Measurements from ENCODE around the gene CHTF18. TPM values are rescaled to one million over a fixed set of nuclear protein-coding genes. Genes with fewer than 3 reads are reported as not detected.

Gene CHTF18
- polyA plus RNA-seq, 3 donors: 0.57 to 13.8 (median 2.2) TPM

GRCh38 chr16:793414-793813 lies 5.0 kb downstream of the CHTF18 start:
- H3K9me3 Mint-ChIP-seq: peaks cover 0 to 4% (median 0%) of the 10 kb centered on the region in 7 donors
- Histone ChIP-seq H3K27ac (ENCODE audit: low read depth in 1 of 2, low read length in 2 of 2) (no peak overlapping the region), H3K4me1 (ENCODE audit: control insufficient read depth in 1 of 2, insufficient read depth in 2 of 2, low read length in 2 of 2) (peaks cover 7 to 13% of the 10 kb centered on the region in 2 donors), H3K27me3 (ENCODE audit: control insufficient read depth in 2 of 2, insufficient read depth in 2 of 2, low read length in 2 of 2) (no peaks in the 10 kb centered on the region), H3K4me2 (replicated peaks; ENCODE audit: extremely low read depth, low read length, poor library complexity, severe bottlenecking) (no peak overlapping the region), H3K79me2 (ENCODE audit: insufficient read depth, low read length) (peaks cover 10% of the 10 kb centered on the region), H2AFZ (ENCODE audit: insufficient read depth, low read depth, low read length, poor library complexity, severe bottlenecking) (no peak overlapping the region), H3K9me3 (replicated peaks in 1 of 2; ENCODE audit: control insufficient read depth in 1 of 2, insufficient read depth in 1 of 2, low read length in 2 of 2) (no peaks in the 10 kb centered on the region), H3K4me3 (replicated peaks in 1 of 3; ENCODE audit: low read depth in 2 of 3, low read length in 3 of 3) (no peak overlapping the region), H4K20me1 (ENCODE audit: insufficient read depth, low read length) (no peaks in the 10 kb centered on the region), H3K36me3 (replicated peaks in 1 of 2; ENCODE audit: control insufficient read depth in 1 of 2, insufficient read depth in 2 of 2, low read length in 2 of 2) (peaks cover 0 to 4% of the 10 kb centered on the region in 2 donors), H3K9ac (ENCODE audit: insufficient read depth, low read length, poor library complexity, severe bottlenecking) (no peak overlapping the region)
- intact Hi-C loops (cut with micrococcal nuclease): no loop called here
- DNase-seq: no peak
- H3K36me3 Mint-ChIP-seq: peaks cover 13 to 34% of the 10 kb centered on the region in 2 donors
- TF ChIP-seq, protein P1, sequence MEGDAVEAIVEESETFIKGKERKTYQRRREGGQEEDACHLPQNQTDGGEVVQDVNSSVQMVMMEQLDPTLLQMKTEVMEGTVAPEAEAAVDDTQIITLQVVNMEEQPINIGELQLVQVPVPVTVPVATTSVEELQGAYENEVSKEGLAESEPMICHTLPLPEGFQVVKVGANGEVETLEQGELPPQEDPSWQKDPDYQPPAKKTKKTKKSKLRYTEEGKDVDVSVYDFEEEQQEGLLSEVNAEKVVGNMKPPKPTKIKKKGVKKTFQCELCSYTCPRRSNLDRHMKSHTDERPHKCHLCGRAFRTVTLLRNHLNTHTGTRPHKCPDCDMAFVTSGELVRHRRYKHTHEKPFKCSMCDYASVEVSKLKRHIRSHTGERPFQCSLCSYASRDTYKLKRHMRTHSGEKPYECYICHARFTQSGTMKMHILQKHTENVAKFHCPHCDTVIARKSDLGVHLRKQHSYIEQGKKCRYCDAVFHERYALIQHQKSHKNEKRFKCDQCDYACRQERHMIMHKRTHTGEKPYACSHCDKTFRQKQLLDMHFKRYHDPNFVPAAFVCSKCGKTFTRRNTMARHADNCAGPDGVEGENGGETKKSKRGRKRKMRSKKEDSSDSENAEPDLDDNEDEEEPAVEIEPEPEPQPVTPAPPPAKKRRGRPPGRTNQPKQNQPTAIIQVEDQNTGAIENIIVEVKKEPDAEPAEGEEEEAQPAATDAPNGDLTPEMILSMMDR (IDR thresholded peaks at IDR 0.05): no peak
- WGBS (ENCODE audit: insufficient coverage): 96% methylated on average over 8 of the region's 8 CpGs
- no peak overlapping the region for H3K27ac Mint-ChIP-seq
- H3K4me1 Mint-ChIP-seq: peaks cover 2% of the 10 kb centered on the region
- no peak overlapping the region for H3K4me3 Mint-ChIP-seq
- H3K27me3 Mint-ChIP-seq (ENCODE audit: low read depth in 3 of 3): peaks cover 0 to 3% (median 3%) of the 10 kb centered on the region in 3 donors

DNA sequence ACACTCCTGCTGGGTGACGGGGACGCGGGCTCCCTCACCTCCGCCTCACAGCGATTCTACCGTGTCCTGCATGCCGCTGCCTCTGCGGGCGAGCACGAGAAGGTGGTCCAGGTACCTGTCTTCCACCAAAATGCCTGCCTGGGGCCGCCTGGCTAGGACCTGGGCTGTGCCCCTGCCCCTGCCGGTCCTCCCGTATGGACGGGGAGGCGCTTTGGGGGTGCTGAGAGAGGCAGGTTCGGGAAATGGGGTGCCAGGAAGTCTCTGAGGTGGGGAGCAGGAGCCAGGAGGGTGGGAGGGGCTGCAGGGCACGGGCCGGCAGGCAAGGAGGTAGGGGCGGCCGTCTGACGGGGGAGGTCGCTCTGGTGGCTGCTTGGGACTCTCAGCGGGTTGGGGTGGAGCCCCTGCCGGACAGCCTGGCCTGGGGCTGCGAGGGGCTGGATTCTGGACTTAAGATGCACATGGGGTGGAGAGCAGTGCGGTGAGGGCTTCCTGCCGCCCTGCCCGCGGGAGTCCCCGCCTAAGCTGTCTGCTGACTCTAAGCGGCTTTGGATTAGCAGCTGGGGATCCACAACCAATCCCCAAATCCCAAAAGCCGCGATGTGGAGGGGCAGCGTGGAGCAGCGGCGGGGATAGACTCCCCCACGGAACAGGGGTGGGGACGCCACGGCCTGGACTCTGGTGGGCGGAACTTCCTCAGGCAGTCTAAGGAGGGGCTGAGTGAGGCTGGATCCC lies 5.8 kb downstream of the CHTF18 start:
- H3K36me3 ChIP-seq (replicated peaks in 1 of 2; ENCODE audit: control insufficient read depth in 1 of 2, insufficient read depth in 2 of 2, low read length in 2 of 2): peaks cover 0 to 4% of the 10 kb centered on the region in 2 donors
- TF ChIP-seq, protein P1 (IDR thresholded peaks at IDR 0.05): no peak

More for the DNA sequence above, 5.8 kb downstream of the CHTF18 start:
- DNase-seq: no peak
- no peak overlapping the region for H3K4me2 ChIP-seq (replicated peaks; ENCODE audit: extremely low read depth, low read length, poor library complexity, severe bottlenecking)
- H3K4me3 ChIP-seq (replicated peaks in 1 of 3; ENCODE audit: low read depth in 2 of 3, low read length in 3 of 3): no peak overlapping the region
- H3K4me1 ChIP-seq (ENCODE audit: control insufficient read depth in 1 of 2, insufficient read depth in 2 of 2, low read length in 2 of 2): peaks cover 1 to 5% of the 10 kb centered on the region in 2 donors
- H3K27ac ChIP-seq (ENCODE audit: low read depth in 1 of 2, low read length in 2 of 2): no peak overlapping the region
- Mint-ChIP-seq H3K4me3 (no peak overlapping the region), H3K27me3 (ENCODE audit: low read depth in 3 of 3) (peaks cover 0 to 10% (median 7%) of the 10 kb centered on the region in 3 donors), H3K9me3 (peaks cover 0 to 5% (median 0%) of the 10 kb centered on the region in 7 donors), H3K36me3 (peaks cover 13 to 36% of the 10 kb centered on the region in 2 donors), H3K4me1 (peaks cover 2% of the 10 kb centered on the region), H3K27ac (no peak overlapping the region)
- no peaks in the 10 kb centered on the region for H3K9me3 ChIP-seq (replicated peaks in 1 of 2; ENCODE audit: control insufficient read depth in 1 of 2, insufficient read depth in 1 of 2, low read length in 2 of 2)
- H3K9ac ChIP-seq (ENCODE audit: insufficient read depth, low read length, poor library complexity, severe bottlenecking): no peak overlapping the region
- intact Hi-C loops (cut with micrococcal nuclease): no loop called here
- no peak overlapping the region for H2AFZ ChIP-seq (ENCODE audit: insufficient read depth, low read depth, low read length, poor library complexity, severe bottlenecking)
- no peaks in the 10 kb centered on the region for H4K20me1 ChIP-seq (ENCODE audit: insufficient read depth, low read length)
- peaks cover 0 to under 1% of the 10 kb centered on the region in 2 donors for H3K27me3 ChIP-seq (ENCODE audit: control insufficient read depth in 2 of 2, insufficient read depth in 2 of 2, low read length in 2 of 2)
- 95% methylated on average over 24 of the region's 40 CpGs for WGBS (ENCODE audit: insufficient coverage)
- peaks cover 2% of the 10 kb centered on the region for H3K79me2 ChIP-seq (ENCODE audit: insufficient read depth, low read length)
